Measurements from ENCODE around the gene LDLRAD4.

LDLRAD4 gene

GRCh38 chr18:13518382-13518781, 299.8 kb downstream of the LDLRAD4 start:
- in situ Hi-C loops (cut with MboI; ENCODE audit: low sequenced_read_pairs) = loop anchor here (25.0 kb wide), 1 partner anchor 106 kb away; no protein-coding TSS in a partner anchor

GRCh38 chr18:13520306-13520705, 301.7 kb downstream of the LDLRAD4 start:
- in situ Hi-C loops (cut with MboI; ENCODE audit: low sequenced_read_pairs) = loop anchor here (25.0 kb wide), 1 partner anchor 108 kb away; no protein-coding TSS in a partner anchor

DNA sequence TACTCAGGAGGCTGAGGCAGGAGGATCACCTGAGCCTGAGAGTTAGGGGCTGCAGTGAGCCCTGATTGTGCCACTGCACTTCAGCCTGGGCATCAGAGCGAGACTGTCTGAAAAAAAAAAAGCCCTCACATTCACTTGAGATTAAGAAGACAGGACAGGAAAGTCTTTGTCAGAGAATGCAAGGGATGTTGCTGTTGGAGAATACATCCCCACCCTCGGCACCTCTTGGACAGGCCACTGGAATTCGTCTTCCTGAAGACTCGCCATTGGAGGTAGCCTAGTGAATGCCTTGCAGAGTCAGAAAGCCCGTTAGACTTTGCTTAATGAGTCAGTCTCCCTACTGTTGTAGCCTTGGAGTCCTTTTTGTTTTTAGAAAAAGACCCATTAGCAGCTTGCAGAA, 302.2 kb downstream of the LDLRAD4 start:
- in situ Hi-C loops (cut with MboI; ENCODE audit: low sequenced_read_pairs) = loop anchor here (25.0 kb wide), 1 partner anchor 108 kb away; no protein-coding TSS in a partner anchor

DNA sequence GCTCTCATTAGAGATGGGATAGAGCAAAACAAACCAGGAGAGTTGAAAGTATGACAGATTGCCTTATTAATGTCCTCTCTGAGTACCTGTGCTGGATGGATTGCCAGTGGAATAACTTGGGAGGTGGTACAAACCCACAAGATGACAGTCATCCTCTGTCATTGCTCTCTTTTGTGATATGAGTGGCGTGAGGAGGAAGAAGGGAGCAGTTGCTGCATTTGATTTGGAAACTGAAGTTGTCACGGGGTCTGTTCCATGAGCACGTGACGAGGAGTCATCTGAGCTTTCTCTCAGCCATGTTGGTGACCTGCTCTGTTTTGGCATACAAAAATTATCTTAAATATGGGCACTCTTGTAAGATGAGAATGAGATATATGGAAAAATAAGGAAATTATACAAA, 302.9 kb downstream of the LDLRAD4 start:
- in situ Hi-C loops (cut with MboI; ENCODE audit: low sequenced_read_pairs) = loop anchor here (25.0 kb wide), 1 partner anchor 109 kb away; no protein-coding TSS in a partner anchor

DNA sequence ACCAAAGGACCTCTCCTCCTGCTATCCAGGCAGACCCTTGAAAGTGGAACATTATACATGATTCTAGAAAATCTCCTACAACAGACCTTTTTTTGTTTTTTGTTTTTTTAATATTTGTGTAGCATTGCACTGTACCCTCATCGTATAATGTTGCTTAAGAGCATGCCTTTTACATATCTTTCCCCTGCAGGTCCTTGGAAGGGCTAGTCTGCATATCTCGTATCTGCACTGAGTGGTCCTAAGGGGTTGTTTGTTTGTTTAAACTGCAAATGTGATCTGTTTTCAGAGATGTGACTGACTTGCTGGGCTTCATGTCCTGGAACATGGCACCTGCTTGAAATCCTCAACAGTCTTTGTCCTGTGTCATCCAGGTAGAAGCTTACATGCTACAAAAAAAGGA, 303.7 kb downstream of the LDLRAD4 start:
- in situ Hi-C loops (cut with MboI; ENCODE audit: low sequenced_read_pairs) = loop anchor here (25.0 kb wide), 1 partner anchor 110 kb away; no protein-coding TSS in a partner anchor

DNA sequence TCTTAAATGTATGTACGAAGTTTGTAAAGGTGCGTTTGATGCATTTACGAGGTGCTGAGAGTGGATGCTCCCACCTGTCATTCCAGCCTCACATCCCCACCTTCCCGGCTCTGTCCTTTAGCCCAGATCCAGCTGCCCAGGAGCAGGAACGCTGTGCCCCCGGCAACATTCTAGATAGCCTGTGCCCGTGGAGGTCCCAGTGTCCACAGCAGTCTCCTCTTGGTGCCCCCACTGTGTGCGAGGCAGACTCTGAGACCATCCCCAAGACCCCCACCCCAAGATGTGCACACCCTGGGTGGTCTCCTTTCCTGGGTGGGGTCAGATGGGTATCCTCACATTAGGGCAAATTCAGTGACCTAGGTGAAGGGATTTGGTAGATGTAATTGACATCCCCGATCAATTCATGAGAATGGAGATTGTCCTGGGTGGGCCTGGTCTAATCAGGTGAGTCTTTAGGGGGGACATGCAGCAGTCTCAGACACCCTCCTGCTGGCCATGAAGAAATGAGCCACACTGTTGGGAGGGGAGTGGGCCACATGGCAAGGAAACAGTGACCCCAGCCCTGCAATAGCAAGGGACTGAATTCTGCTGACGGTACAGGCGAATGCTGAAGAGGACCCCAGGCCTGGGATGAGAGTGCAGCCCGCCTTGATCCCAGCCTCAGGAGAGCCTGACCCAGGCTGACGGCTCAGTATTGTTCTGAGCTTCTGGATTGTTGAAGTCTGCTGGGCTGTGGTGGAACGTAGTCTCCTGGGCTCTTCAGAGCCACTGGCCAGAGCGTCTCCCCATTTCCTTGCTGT, 304.5 kb downstream of the LDLRAD4 start:
- in situ Hi-C loops (cut with MboI; ENCODE audit: low sequenced_read_pairs) = loop anchor here (25.0 kb wide), 1 partner anchor 111 kb away; no protein-coding TSS in a partner anchor

- in situ Hi-C loops (cut with MboI; ENCODE audit: low sequenced_read_pairs) = loop anchor here (25.0 kb wide), 1 partner anchor 112 kb away; no protein-coding TSS in a partner anchor
These were observed 305.5 kb downstream of the LDLRAD4 start for GRCh38 chr18:13524054-13524453.

DNA sequence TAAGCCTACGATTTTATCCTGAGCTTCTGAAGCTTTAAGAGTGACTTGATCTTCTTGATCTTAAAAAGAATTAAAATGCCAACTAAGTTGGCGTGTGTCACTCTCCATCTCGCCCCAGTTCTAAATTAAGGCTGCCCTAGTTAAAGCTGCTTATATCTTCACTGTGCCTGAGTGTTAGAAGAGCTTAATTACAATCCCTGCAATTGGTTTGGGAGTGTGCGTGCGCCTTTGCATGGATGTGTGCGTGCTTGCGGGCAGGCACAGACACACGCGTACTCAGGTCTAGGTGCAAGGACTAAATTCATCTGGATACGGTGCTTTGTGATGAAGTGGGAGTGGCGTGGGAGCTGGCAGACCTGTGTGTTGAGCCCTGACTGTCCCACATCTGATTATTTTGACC, 306.3 kb downstream of the LDLRAD4 start:
- in situ Hi-C loops (cut with MboI; ENCODE audit: low sequenced_read_pairs) = loop anchor here (25.0 kb wide), 1 partner anchor 113 kb away; no protein-coding TSS in a partner anchor

DNA sequence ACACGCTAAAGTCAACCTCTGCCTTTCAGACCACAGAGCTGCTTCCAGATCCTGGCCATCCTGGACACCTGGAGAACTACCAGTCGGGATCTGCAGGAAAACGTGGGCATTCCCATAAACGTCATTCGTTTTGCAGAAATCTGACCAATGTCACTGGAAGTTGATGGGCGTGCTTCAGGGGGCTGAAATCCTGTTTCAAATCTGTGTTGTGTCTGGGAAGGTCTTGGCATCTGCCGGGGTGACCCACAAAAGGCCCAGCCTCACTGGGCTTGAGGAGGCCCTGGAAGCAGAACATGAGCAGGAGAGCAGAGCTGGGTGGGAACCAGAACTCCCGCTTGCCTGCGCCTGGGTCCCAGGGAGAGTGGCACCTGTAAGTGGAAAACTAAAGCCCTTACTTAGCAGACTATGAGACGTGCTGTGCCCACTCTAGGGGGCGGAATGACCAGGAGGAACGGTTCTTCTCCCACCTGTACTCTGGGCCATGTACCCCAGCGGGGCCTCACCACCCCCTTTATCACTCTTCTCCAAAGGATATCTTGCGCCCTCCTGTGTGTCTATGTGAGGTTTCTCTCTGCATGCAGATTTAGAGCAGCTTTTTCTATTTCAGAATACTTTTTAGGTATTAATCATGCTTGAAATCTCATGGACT, 306.9 kb downstream of the LDLRAD4 start:
- in situ Hi-C loops (cut with MboI; ENCODE audit: low sequenced_read_pairs) = no loop called here

- in situ Hi-C loops (cut with MboI; ENCODE audit: low sequenced_read_pairs) = no loop called here
These were observed 308.0 kb downstream of the LDLRAD4 start for GRCh38 chr18:13526519-13526918.

- in situ Hi-C loops (cut with MboI; ENCODE audit: low sequenced_read_pairs) = no loop called here
These were observed 308.7 kb downstream of the LDLRAD4 start for GRCh38 chr18:13527256-13527655.

- in situ Hi-C loops (cut with MboI; ENCODE audit: low sequenced_read_pairs) = no loop called here
These were observed 309.2 kb downstream of the LDLRAD4 start for GRCh38 chr18:13527730-13528129.

GRCh38 chr18:13528739-13529392, 310.3 kb downstream of the LDLRAD4 start:
- in situ Hi-C loops (cut with MboI; ENCODE audit: low sequenced_read_pairs) = no loop called here

- in situ Hi-C loops (cut with MboI; ENCODE audit: low sequenced_read_pairs) = no loop called here
These were observed 311.7 kb downstream of the LDLRAD4 start for GRCh38 chr18:13530033-13530878.

DNA sequence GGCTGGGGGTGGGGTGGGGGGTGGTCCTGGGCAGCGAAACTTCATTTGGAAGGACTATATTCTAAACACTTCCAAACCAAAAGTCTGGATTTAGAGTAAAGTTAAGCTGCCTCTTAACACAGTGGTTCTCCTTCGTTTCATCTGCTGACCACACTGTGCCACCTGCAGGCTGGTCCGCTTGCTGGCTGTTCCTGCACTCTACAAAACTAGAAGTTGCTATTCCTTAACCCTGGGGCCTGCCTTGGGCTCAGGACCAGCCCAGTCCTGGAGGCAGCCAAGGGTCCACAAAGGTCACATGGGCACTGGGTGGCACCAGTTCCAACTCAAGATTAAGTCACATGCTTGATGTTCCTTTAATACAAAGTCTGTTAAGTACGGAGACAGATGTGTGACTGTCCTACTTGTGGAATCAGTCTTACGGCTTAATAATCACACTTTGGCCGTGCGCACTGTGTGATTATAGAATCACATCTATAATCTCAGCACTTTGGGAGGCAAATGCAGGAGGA, 312.4 kb downstream of the LDLRAD4 start:
- in situ Hi-C loops (cut with MboI; ENCODE audit: low sequenced_read_pairs) = no loop called here

GRCh38 chr18:13531681-13532325, 313.2 kb downstream of the LDLRAD4 start:
- in situ Hi-C loops (cut with MboI; ENCODE audit: low sequenced_read_pairs) = no loop called here

DNA sequence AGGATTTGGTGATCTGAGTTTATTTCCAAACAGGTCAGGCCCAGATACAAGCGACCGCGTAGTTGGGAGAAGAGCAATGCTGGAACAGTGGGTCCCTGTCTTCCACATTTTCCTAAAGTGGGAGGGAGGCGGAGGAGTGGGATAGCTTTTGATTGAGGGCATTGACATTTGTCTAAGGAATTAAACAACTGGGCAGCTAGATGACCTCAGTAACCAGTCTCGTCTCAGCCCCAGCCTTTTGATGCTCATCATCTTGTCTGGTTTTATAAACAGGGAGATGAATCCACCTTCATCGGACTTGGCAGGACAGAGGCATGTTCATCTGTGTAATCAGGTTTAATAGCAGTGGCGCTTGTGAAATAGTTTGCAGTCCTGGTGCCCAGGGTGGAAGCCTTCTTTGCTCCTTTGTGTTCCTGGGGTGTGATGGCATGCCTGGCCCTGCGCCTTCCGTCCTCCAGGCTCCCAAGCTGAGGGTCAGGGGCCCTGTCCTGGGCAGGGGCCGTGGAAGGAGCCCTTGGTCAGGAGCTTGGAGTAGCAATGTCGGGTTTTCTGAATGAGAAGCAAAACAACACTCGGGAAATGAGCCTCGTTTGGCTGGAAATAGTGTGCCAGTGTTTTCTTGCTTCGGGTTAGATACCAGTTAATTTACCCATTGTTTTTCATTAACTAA, 314.0 kb downstream of the LDLRAD4 start:
- in situ Hi-C loops (cut with MboI; ENCODE audit: low sequenced_read_pairs) = no loop called here

- in situ Hi-C loops (cut with MboI; ENCODE audit: low sequenced_read_pairs) = no loop called here
These were observed 316.1 kb downstream of the LDLRAD4 start for GRCh38 chr18:13534631-13535030.

GRCh38 chr18:13536578-13536977, 318.0 kb downstream of the LDLRAD4 start:
- in situ Hi-C loops (cut with MboI; ENCODE audit: low sequenced_read_pairs) = no loop called here

All from HL-60/S4 treated with phorbol 12-myristate 13-acetate at 8.2 ng/mL for 4 days and 3 days (cell line).